ENCODE measurements around the gene MAFG. TPM values are rescaled to one million over a fixed set of nuclear protein-coding genes. Genes with fewer than 3 reads are reported as not detected.
A peak's percentile ranks its signal among the peaks of the same experiment; 100 is the strongest.

MAFG gene
- total RNA-seq, 5 donors from 2014 or later (not counting 1 experiment from before 2014, with no cell fraction given), result 10.6 to 24.8 (median 18.8) TPM

GRCh38 chr17:81967533-81968395 is 40.2 kb upstream of the MAFG start:
- Histone ChIP-seq H3K9me3 (no peaks in the 10 kb centered on the region), H3K27ac (ENCODE audit: low read length) (peak overlapping the region; percentile 29), H3K36me3 (ENCODE audit: control insufficient read depth in 2 of 2, extremely low read depth in 1 of 2, insufficient read depth in 1 of 2, low read length in 1 of 2) (no peaks in the 10 kb centered on the region), H3K4me1 (ENCODE audit: control insufficient read depth in 1 of 2, extremely low read depth in 1 of 2, insufficient read depth in 2 of 2, low read length in 2 of 2) (peaks cover 12 to 47% of the 10 kb centered on the region in 2 experiments), H3K27me3 (replicated peaks in 1 of 2; ENCODE audit: control insufficient read depth in 2 of 2, extremely low read depth in 1 of 2, insufficient read depth in 2 of 2, low read length in 1 of 2) (peaks cover 0 to 27% of the 10 kb centered on the region in 2 experiments), H3K4me3 (ENCODE audit: control insufficient read depth in 1 of 2, extremely low read depth in 1 of 2, low read length in 1 of 2) (peak overlapping the region; percentile 49 to 54)
- no peaks in the 10 kb centered on the region for H3K36me3 Mint-ChIP-seq
- peak overlapping the region; percentile 80 to 81 for H3K27ac Mint-ChIP-seq
- ATAC-seq (replicated peaks in 1 of 4), result peak; percentile 97 to 99 (median 98)
- H3K4me1 Mint-ChIP-seq, result peaks cover 18 to 26% (median 24%) of the 10 kb centered on the region in 3 donors
- peaks cover 0 to 15% of the 10 kb centered on the region in 2 donors for H3K27me3 Mint-ChIP-seq
- ChIA-PET POLR2A (interaction anchor here in 1 of 2 donors (0.6 kb wide), 1 partner anchor 411 kb away, joined by 11 read pairs; no protein-coding TSS in a partner anchor), CTCF (interaction anchor here in 1 of 2 donors (1.5 kb wide), 1 partner anchor 52 kb away, joined by 5 read pairs; no protein-coding TSS in a partner anchor)
- peak; percentile 75 to 91 (median 83) for DNase-seq
- H3K9me3 Mint-ChIP-seq, result no peaks in the 10 kb centered on the region
- peak overlapping the region; percentile 61 to 71 (median 65) for H3K4me3 Mint-ChIP-seq
- WGBS (ENCODE audit: insufficient coverage), result 20% methylated on average over 29 of the region's 36 CpGs

- Histone ChIP-seq H3K9me3 (no peaks in the 10 kb centered on the region), H3K4me3 (ENCODE audit: control insufficient read depth in 1 of 2, extremely low read depth in 1 of 2, low read length in 1 of 2) (peak overlapping the region; percentile 49 to 54), H3K36me3 (ENCODE audit: control insufficient read depth in 2 of 2, extremely low read depth in 1 of 2, insufficient read depth in 1 of 2, low read length in 1 of 2) (no peaks in the 10 kb centered on the region), H3K27ac (ENCODE audit: low read length) (peak overlapping the region; percentile 29), H3K4me1 (ENCODE audit: control insufficient read depth in 1 of 2, extremely low read depth in 1 of 2, insufficient read depth in 2 of 2, low read length in 2 of 2) (peaks cover 12 to 47% of the 10 kb centered on the region in 2 experiments), H3K27me3 (replicated peaks in 1 of 2; ENCODE audit: control insufficient read depth in 2 of 2, extremely low read depth in 1 of 2, insufficient read depth in 2 of 2, low read length in 1 of 2) (peaks cover 0 to 33% of the 10 kb centered on the region in 2 experiments)
- DNase-seq (no peak), ATAC-seq (replicated peaks in 1 of 4) (no peak)
- peaks cover 18 to 28% (median 24%) of the 10 kb centered on the region in 3 donors for H3K4me1 Mint-ChIP-seq
- H3K36me3 Mint-ChIP-seq, result no peaks in the 10 kb centered on the region
- H3K27ac Mint-ChIP-seq, result peak overlapping the region in 1 of 2 donors; percentile 28
- 80% methylated on average over 3 of the region's 5 CpGs for WGBS (ENCODE audit: insufficient coverage)
- H3K4me3 Mint-ChIP-seq, result peak overlapping the region in 2 of 3 donors; percentile 61 to 71
- ChIA-PET POLR2A (no interaction called here), CTCF (interaction anchor here in 1 of 2 donors (1.5 kb wide), 1 partner anchor 53 kb away, joined by 5 read pairs; no protein-coding TSS in a partner anchor)
- peaks cover 0 to 18% of the 10 kb centered on the region in 2 donors for H3K27me3 Mint-ChIP-seq
- H3K9me3 Mint-ChIP-seq, result no peaks in the 10 kb centered on the region
Observed at GRCh38 chr17:81967244-81967532, 39.7 kb upstream of the MAFG start.

GRCh38 chr17:81966343-81967243 is 39.1 kb upstream of the MAFG start:
- Histone ChIP-seq H3K4me3 (ENCODE audit: control insufficient read depth in 1 of 2, extremely low read depth in 1 of 2, low read length in 1 of 2) (peak overlapping the region in 1 of 2 donors; percentile 49), H3K27me3 (replicated peaks in 1 of 2; ENCODE audit: control insufficient read depth in 2 of 2, extremely low read depth in 1 of 2, insufficient read depth in 2 of 2, low read length in 1 of 2) (peaks cover 0 to 39% of the 10 kb centered on the region in 2 experiments), H3K36me3 (ENCODE audit: control insufficient read depth in 2 of 2, extremely low read depth in 1 of 2, insufficient read depth in 1 of 2, low read length in 1 of 2) (no peaks in the 10 kb centered on the region), H3K4me1 (ENCODE audit: control insufficient read depth in 1 of 2, extremely low read depth in 1 of 2, insufficient read depth in 2 of 2, low read length in 2 of 2) (peaks cover 12 to 53% of the 10 kb centered on the region in 2 experiments), H3K9me3 (no peaks in the 10 kb centered on the region), H3K27ac (ENCODE audit: low read length) (no peak overlapping the region)
- CTCF ChIA-PET, result interaction anchor here in 1 of 2 donors (1.5 kb wide), 1 partner anchor 53 kb away, joined by 5 read pairs; no protein-coding TSS in a partner anchor
- peak overlapping the region in 2 of 3 donors; percentile 28 to 71 for H3K4me3 Mint-ChIP-seq
- H3K9me3 Mint-ChIP-seq, result no peaks in the 10 kb centered on the region
- POLR2A ChIA-PET, result no interaction called here
- no peak overlapping the region for H3K27ac Mint-ChIP-seq
- H3K36me3 Mint-ChIP-seq, result no peaks in the 10 kb centered on the region
- H3K27me3 Mint-ChIP-seq, result peaks cover 0 to 20% of the 10 kb centered on the region in 2 donors
- H3K4me1 Mint-ChIP-seq, result peaks cover 18 to 29% (median 24%) of the 10 kb centered on the region in 3 donors
- WGBS (ENCODE audit: insufficient coverage), result 78% methylated on average over 34 of the region's 41 CpGs
- DNase-seq (no peak), ATAC-seq (replicated peaks in 1 of 4) (no peak)

- Histone ChIP-seq H3K27ac (ENCODE audit: low read length) (no peak overlapping the region), H3K4me3 (ENCODE audit: control insufficient read depth in 1 of 2, extremely low read depth in 1 of 2, low read length in 1 of 2) (no peak overlapping the region), H3K36me3 (ENCODE audit: control insufficient read depth in 2 of 2, extremely low read depth in 1 of 2, insufficient read depth in 1 of 2, low read length in 1 of 2) (no peaks in the 10 kb centered on the region), H3K4me1 (ENCODE audit: control insufficient read depth in 1 of 2, extremely low read depth in 1 of 2, insufficient read depth in 2 of 2, low read length in 2 of 2) (peaks cover 16 to 59% of the 10 kb centered on the region in 2 experiments), H3K9me3 (no peaks in the 10 kb centered on the region), H3K27me3 (replicated peaks in 1 of 2; ENCODE audit: control insufficient read depth in 2 of 2, extremely low read depth in 1 of 2, insufficient read depth in 2 of 2, low read length in 1 of 2) (peaks cover 0 to 48% of the 10 kb centered on the region in 2 experiments)
- WGBS (ENCODE audit: insufficient coverage), result 88% methylated on average over 16 of the region's 22 CpGs
- POLR2A ChIA-PET, result no interaction called here
- Mint-ChIP-seq H3K9me3 (no peaks in the 10 kb centered on the region), H3K27me3 (peaks cover 0 to 20% of the 10 kb centered on the region in 2 donors), H3K27ac (no peak overlapping the region), H3K4me3 (no peak overlapping the region), H3K4me1 (peaks cover 13 to 24% (median 20%) of the 10 kb centered on the region in 3 donors), H3K36me3 (no peaks in the 10 kb centered on the region)
- ATAC-seq (replicated peaks in 1 of 4) (no peak), DNase-seq (no peak)
- CTCF ChIA-PET, result interaction anchor here in 1 of 2 donors (0.5 kb wide), 1 partner anchor 9 kb away, joined by 4 read pairs; no protein-coding TSS in a partner anchor
Observed at GRCh38 chr17:81964081-81964849, 36.7 kb upstream of the MAFG start.

- Mint-ChIP-seq H3K27ac (peak overlapping the region in 1 of 2 donors; percentile 36), H3K4me1 (peaks cover 0 to 18% (median 6%) of the 10 kb centered on the region in 3 donors), H3K4me3 (peak overlapping the region; percentile 21 to 37 (median 30)), H3K9me3 (no peaks in the 10 kb centered on the region), H3K36me3 (no peaks in the 10 kb centered on the region), H3K27me3 (peaks cover 0 to 31% of the 10 kb centered on the region in 2 donors)
- Histone ChIP-seq H3K4me3 (ENCODE audit: control insufficient read depth in 1 of 2, extremely low read depth in 1 of 2, low read length in 1 of 2) (no peak overlapping the region), H3K9me3 (no peaks in the 10 kb centered on the region), H3K27ac (ENCODE audit: low read length) (no peak overlapping the region), H3K27me3 (replicated peaks in 1 of 2; ENCODE audit: control insufficient read depth in 2 of 2, extremely low read depth in 1 of 2, insufficient read depth in 2 of 2, low read length in 1 of 2) (peaks cover 5 to 63% of the 10 kb centered on the region in 2 experiments), H3K36me3 (ENCODE audit: control insufficient read depth in 2 of 2, extremely low read depth in 1 of 2, insufficient read depth in 1 of 2, low read length in 1 of 2) (no peaks in the 10 kb centered on the region), H3K4me1 (ENCODE audit: control insufficient read depth in 1 of 2, extremely low read depth in 1 of 2, insufficient read depth in 2 of 2, low read length in 2 of 2) (peaks cover 11 to 49% of the 10 kb centered on the region in 2 experiments)
- CTCF ChIA-PET, result no interaction called here
- DNase-seq (no peak), ATAC-seq (replicated peaks in 1 of 4) (no peak)
- POLR2A ChIA-PET, result no interaction called here
- WGBS (ENCODE audit: insufficient coverage), result 89% methylated on average over 29 of the region's 37 CpGs
Observed at GRCh38 chr17:81962499-81963441, 35.2 kb upstream of the MAFG start.

All from T-cell (primary cell).